H1 (cell line): ENCODE data around the gene MTRFR. TPM values are rescaled to one million over a fixed set of nuclear protein-coding genes. Genes with fewer than 3 reads are reported as not detected.

Experiments used
- BRCA1 ChIP-seq: IDR thresholded peaks from 2 replicates; pipeline ENCODE4 v1.6.1; 2012; ENCODE audit warnings: low read depth, low read length, improper control_type of control experiment
- CBX8 ChIP-seq: fragments of 300-800, 300-1000 bp; sonication (generic); IDR thresholded peaks from 2 replicates; pipeline ENCODE4 v1.7.1; 2016; ENCODE audit warnings: low read depth, low read length, borderline replicate concordance
- CTCF ChIP-seq, 3 experiments: IDR thresholded peaks; 1 replicate in 2 of 3; 2 replicates in 1 of 3; pipeline versions ENCODE4 v1.5.1 to v1.6.1; 2011; ENCODE audit warnings: low read length in 3 of 3, mild to moderate bottlenecking in 3 of 3, inconsistent platforms in 2 of 3, low read depth in 1 of 3, moderate library complexity in 1 of 3; ENCODE audit not compliant: insufficient read depth in 1 of 3; ENCODE audit errors: control extremely low read depth in 1 of 3
- EGR1 ChIP-seq: IDR thresholded peaks from 2 replicates; pipeline ENCODE4 v1.6.1; 2011; ENCODE audit warnings: low read depth, low read length, borderline replicate concordance
- EP300 ChIP-seq, 2 experiments: IDR thresholded peaks; 1 replicate in 1 of 2; 2 replicates in 1 of 2; pipeline ENCODE4 v1.6.1; 2011 to 2012; ENCODE audit warnings: low read depth in 2 of 2, low read length in 2 of 2, mild to moderate bottlenecking in 2 of 2, borderline replicate concordance in 1 of 2, inconsistent platforms in 1 of 2, moderate library complexity in 1 of 2
- POLR2A ChIP-seq, 2 experiments: IDR thresholded peaks; 1 replicate in 1 of 2; 2 replicates in 1 of 2; pipeline ENCODE4 v1.6.1; 2011; ENCODE audit warnings: low read depth in 2 of 2, low read length in 2 of 2, mild to moderate bottlenecking in 2 of 2; ENCODE audit errors: control extremely low read depth in 1 of 2
- RAD21 ChIP-seq, 2 experiments: IDR thresholded peaks in 1 of 2; conservative IDR thresholded peaks in 1 of 2; 2 replicates each; pipeline ENCODE4 v1.6.1; 2011; ENCODE audit warnings: low read depth in 2 of 2, low read length in 2 of 2, improper control_type of control experiment in 1 of 2, inconsistent platforms in 1 of 2, mild to moderate bottlenecking in 1 of 2, moderate library complexity in 1 of 2
- RBBP5 ChIP-seq: IDR thresholded peaks from 2 replicates; pipeline ENCODE4 v1.7.1; 2012; ENCODE audit warnings: low read depth, mild to moderate bottlenecking, inconsistent platforms, low read length, moderate library complexity, borderline replicate concordance
- SIX5 ChIP-seq: IDR thresholded peaks from 2 replicates; pipeline ENCODE4 v1.6.1; 2011; ENCODE audit warnings: mild to moderate bottlenecking, low read depth, low read length
- SP1 ChIP-seq: IDR thresholded peaks from 2 replicates; pipeline ENCODE4 v1.6.1; 2011; ENCODE audit warnings: low read depth, low read length
- SRF ChIP-seq: IDR thresholded peaks from 2 replicates; pipeline ENCODE4 v1.6.1; 2011; ENCODE audit warnings: mild to moderate bottlenecking, low read depth, low read length, moderate library complexity
- TAF1 ChIP-seq: IDR thresholded peaks from 2 replicates; pipeline ENCODE4 v1.6.1; 2011; ENCODE audit warnings: mild to moderate bottlenecking, low read depth, low read length
- YY1 ChIP-seq: IDR thresholded peaks from 2 replicates; pipeline ENCODE4 v1.6.1; 2011; ENCODE audit warnings: low read depth, mild to moderate bottlenecking, low read length
- polyA plus RNA-seq, 7 experiments: library from polyadenylated mRNA; depleted of rRNA in 3 of 7; stranded (reverse) in 5 of 7; unstranded in 2 of 7; fragments of >200 nt in 5 of 7; fragments of 200-250 nt in 2 of 7; gene quantifications; 1 replicate in 5 of 7; 2 replicates in 1 of 7; 4 replicates in 1 of 7; pipeline versions ENCODE4 v1.2.1 to v1.2.3, GENCODE V29; 2011 to 2013; ENCODE audit warnings: missing spikeins in 2 of 7, mixed read lengths in 2 of 7
- total RNA-seq: library from RNA; stranded (reverse); fragmentation: NEBNext Ultra II Directional; extraction: Animal tissue kit (Norgen Biotek cat#: 25700); gene quantifications from 2 replicates; pipeline ENCODE4 v1.2.1, GENCODE V29; 2021

MTRFR gene
- total and polyA plus RNA-seq, 2 of the 8 experiments (the other 6 are each of a cell fraction or from before 2014, with no cell fraction given): 9.2 to 12.9 TPM

GRCh38 chr12:123271001-123271668, 37.9 kb downstream of the MTRFR start (continued):
- TF ChIP-seq EGR1: no peak
- TF ChIP-seq EP300 (IDR thresholded peaks at IDR 0.05; ENCODE audit: borderline replicate concordance in 1 of 2, low read depth in 2 of 2, low read length in 2 of 2): no peak
- TF ChIP-seq RAD21 (IDR thresholded peaks at IDR 0.05 in 1 of 2, conservative IDR thresholded peaks at IDR 0.05 in 1 of 2; ENCODE audit: low read depth in 2 of 2, low read length in 2 of 2): peak; percentile 42 to 69
- no peak for TF ChIP-seq RBBP5
- peak in 2 of 3 experiments; percentile 49 to 56; a peak in 3 of 4 replicates for TF ChIP-seq CTCF (IDR thresholded peaks at IDR 0.05; ENCODE audit: control extremely low read depth in 1 of 3, insufficient read depth in 1 of 3, low read depth in 1 of 3, low read length in 3 of 3)
- no peak for TF ChIP-seq SIX5
- TF ChIP-seq SP1: no peak
- no peak for TF ChIP-seq BRCA1
- 0 out of 3 replicates have a peak, but pooled peaks of 1 of the 2 experiments have one; percentile 50 for TF ChIP-seq POLR2A (IDR thresholded peaks at IDR 0.05; ENCODE audit: control extremely low read depth in 1 of 2, low read depth in 2 of 2, low read length in 2 of 2)
- TF ChIP-seq CBX8: no peak
- TF ChIP-seq SRF: no peak
- 0 out of 2 replicates have a peak, but pooled peaks have one; percentile 17 for TF ChIP-seq YY1
- peak; percentile 63; the same call in 1 of the 2 replicates for TF ChIP-seq TAF1
